Hepatocyte (in vitro differentiated cells): ENCODE data around the gene FGD2. TPM values are rescaled to one million over a fixed set of nuclear protein-coding genes. Genes with fewer than 3 reads are reported as not detected.

Experiments
- DNase-seq: peaks from one replicate; pipeline ENCODE4 v3.0.0-alpha.2; 2016; ENCODE audit warnings: low spot score
- H2AFZ ChIP-seq: fragments of 200-600 bp; sonication (generic); 2 replicates; pipeline ENCODE4 v1.6.0; 2016; ENCODE audit warnings: antibody characterized with exemption, mild to moderate bottlenecking
- H3K27ac ChIP-seq: fragments of 200-600 bp; sonication (generic); 2 replicates; pipeline ENCODE4 v1.5.1; 2016; ENCODE audit warnings: mild to moderate bottlenecking
- H3K27me3 ChIP-seq: fragments of 200-600 bp; sonication (generic); 2 replicates; pipeline ENCODE4 v1.6.1; 2016
- H3K36me3 ChIP-seq: fragments of 200-600 bp; sonication (generic); replicated peaks from 2 replicates; pipeline ENCODE4 v1.5.1; 2016; ENCODE audit warnings: low read depth; ENCODE audit not compliant: insufficient read depth
- H3K4me1 ChIP-seq: fragments of 200-600 bp; sonication (generic); 2 replicates; pipeline ENCODE4 v1.5.1; 2016; ENCODE audit warnings: mild to moderate bottlenecking, moderate library complexity; ENCODE audit not compliant: insufficient read depth
- H3K4me2 ChIP-seq: fragments of 200-600 bp; sonication (generic); 2 replicates; pipeline ENCODE4 v1.6.0; 2016
- H3K4me3 ChIP-seq: fragments of 200-600 bp; sonication (generic); 2 replicates; pipeline ENCODE4 v1.5.1; 2016; ENCODE audit warnings: mild to moderate bottlenecking
- H3K79me2 ChIP-seq: fragments of 200-600 bp; sonication (generic); 2 replicates; pipeline ENCODE4 v1.6.0; 2017; ENCODE audit warnings: mild to moderate bottlenecking
- H3K9me2 ChIP-seq: fragments of 200-600 bp; sonication (generic); replicated peaks from 2 replicates; pipeline ENCODE4 v1.6.0; 2017; ENCODE audit warnings: mild to moderate bottlenecking; ENCODE audit not compliant: insufficient read depth
- H3K9me3 ChIP-seq: fragments of 200-600 bp; sonication (generic); 2 replicates; pipeline ENCODE4 v1.5.1; 2016; ENCODE audit warnings: low read depth, mild to moderate bottlenecking
- H4K20me1 ChIP-seq: fragments of 200-600 bp; sonication (generic); 2 replicates; pipeline ENCODE4 v1.6.0; 2016; ENCODE audit warnings: mild to moderate bottlenecking; ENCODE audit not compliant: insufficient read depth, poor library complexity, severe bottlenecking
- CTCF ChIP-seq: fragments of 200-600 bp; sonication (generic); IDR thresholded peaks from 2 replicates; pipeline ENCODE4 v1.5.1; 2016; ENCODE audit warnings: antibody characterized with exemption, mild to moderate bottlenecking; ENCODE audit not compliant: poor library complexity
- EZH2 ChIP-seq: fragments of 200-600 bp; sonication (generic); IDR thresholded peaks from 2 replicates; pipeline ENCODE4 v1.6.1; 2016; ENCODE audit warnings: antibody characterized with exemption, mild to moderate bottlenecking, borderline replicate concordance
- EZH2phosphoT487 ChIP-seq: fragments of 200-600 bp; sonication (generic); IDR thresholded peaks from one replicate; pipeline ENCODE4 v1.6.1; 2018; ENCODE audit warnings: antibody characterized with exemption, mild to moderate bottlenecking, low read depth, moderate library complexity; ENCODE audit not compliant: unreplicated experiment, severe bottlenecking
- WGBS: methylation state at CpG from one replicate; pipeline ENCODE4 v1.1.6; 2016; ENCODE audit warnings: low lambda C conversion rate; ENCODE audit errors: missing lambda C conversion rate; 5-methylcytosine and 5-hydroxymethylcytosine counted together
- polyA plus RNA-seq: library from polyadenylated mRNA; unstranded; fragments of >200 nt; fragmentation: Nextera tagmentation; extraction: Ambion mirVana; gene quantifications from 2 replicates; pipeline ENCODE4 v1.2.1, GENCODE V29; 2016
- total RNA-seq: library from RNA; depleted of rRNA; stranded (reverse); fragments of >200 nt; gene quantifications from 2 replicates; pipeline ENCODE4 v1.2.3, GENCODE V29; 2014

Gene FGD2
- total and polyA plus RNA-seq, 2 experiments from 2014 or later, result 4.6 to 5.2 TPM

- Histone ChIP-seq H3K4me2 (peak overlapping the region; percentile 61), H3K4me1 (peaks cover 20% of the 10 kb centered on the region), H3K4me3 (no peak overlapping the region), H4K20me1 (no peaks in the 10 kb centered on the region), H3K27ac (peak overlapping the region; percentile 91), H3K79me2 (no peaks in the 10 kb centered on the region), H3K9me2 (no peaks in the 10 kb centered on the region), H3K27me3 (no peaks in the 10 kb centered on the region), H2AFZ (peak overlapping the region; percentile 18), H3K36me3 (no peaks in the 10 kb centered on the region), H3K9me3 (no peaks in the 10 kb centered on the region)
- DNase-seq, result no peak
- 81% methylated on average over 4 of the region's 4 CpGs for WGBS
- no peak for TF ChIP-seq EZH2phosphoT487
Measured at GRCh38 chr6:37060195-37060559, 54.7 kb downstream of the FGD2 start.

- Histone ChIP-seq H3K27ac (no peak overlapping the region), H3K36me3 (no peaks in the 10 kb centered on the region)
- DNase-seq, result no peak
Measured at GRCh38 chr6:37061157-37061804, 55.8 kb downstream of the FGD2 start.

GRCh38 chr6:37062424-37062823, 57.0 kb downstream of the FGD2 start:
- H3K36me3 ChIP-seq, result no peaks in the 10 kb centered on the region
- 93% methylated on average over 6 of the region's 6 CpGs for WGBS
- H3K79me2 ChIP-seq, result no peaks in the 10 kb centered on the region
- H3K4me1 ChIP-seq, result peaks cover 15% of the 10 kb centered on the region
- H3K27ac ChIP-seq, result no peak overlapping the region
- H3K9me2 ChIP-seq, result no peaks in the 10 kb centered on the region
- no peak overlapping the region for H3K4me2 ChIP-seq
- H4K20me1 ChIP-seq, result no peaks in the 10 kb centered on the region
- H2AFZ ChIP-seq, result no peak overlapping the region
- TF ChIP-seq EZH2 (no peak), CTCF (no peak), EZH2phosphoT487 (no peak)
- H3K4me3 ChIP-seq, result no peak overlapping the region
- no peaks in the 10 kb centered on the region for H3K27me3 ChIP-seq
- no peaks in the 10 kb centered on the region for H3K9me3 ChIP-seq
- no peak for DNase-seq

More at GRCh38 chr6:37061157-37061804, 55.8 kb downstream of the FGD2 start:
- Histone ChIP-seq H3K9me2 (no peaks in the 10 kb centered on the region), H3K27me3 (no peaks in the 10 kb centered on the region), H4K20me1 (no peaks in the 10 kb centered on the region), H2AFZ (no peak overlapping the region), H3K4me3 (no peak overlapping the region), H3K9me3 (no peaks in the 10 kb centered on the region), H3K4me1 (peaks cover 19% of the 10 kb centered on the region), H3K4me2 (no peak overlapping the region), H3K79me2 (no peaks in the 10 kb centered on the region)
- WGBS, result 76% methylated on average over 11 of the region's 11 CpGs
- TF ChIP-seq CTCF (no peak), EZH2phosphoT487 (no peak), EZH2 (no peak)

- Histone ChIP-seq H3K9me2 (no peaks in the 10 kb centered on the region), H3K36me3 (no peaks in the 10 kb centered on the region), H3K27ac (no peak overlapping the region), H3K9me3 (no peaks in the 10 kb centered on the region), H3K79me2 (no peaks in the 10 kb centered on the region), H3K4me2 (no peak overlapping the region), H3K4me3 (no peak overlapping the region), H4K20me1 (no peaks in the 10 kb centered on the region), H3K27me3 (no peaks in the 10 kb centered on the region), H2AFZ (no peak overlapping the region), H3K4me1 (no peaks in the 10 kb centered on the region)
- DNase-seq, result no peak
- WGBS, result 91% methylated on average over 17 of the region's 17 CpGs
- TF ChIP-seq CTCF (no peak), EZH2 (no peak), EZH2phosphoT487 (no peak)
Measured at GRCh38 chr6:37068356-37069270, 63.2 kb downstream of the FGD2 start.
